PFSK-1 (cell line): ENCODE results near the gene DLG3.

Experiments
- FOXP2 ChIP-seq: optimal IDR thresholded peaks from 2 replicates; pipeline ENCODE3; 2011; ENCODE audit warnings: borderline replicate concordance, control low read depth, inconsistent platforms; ENCODE audit not compliant: insufficient read depth; ENCODE audit errors: extremely low read length, extremely low read depth
- POLR2AphosphoS5 ChIP-seq: IDR thresholded peaks from 2 replicates; pipeline ENCODE4 v1.6.1; 2012; ENCODE audit warnings: low read depth, mild to moderate bottlenecking, control low read depth, low read length, moderate library complexity
- REST ChIP-seq, 2 experiments: IDR thresholded peaks; 2 replicates each; pipeline versions ENCODE4 v1.6.1 to v1.8.0; 2011 to 2012; ENCODE audit warnings: low read depth in 2 of 2, low read length in 2 of 2, control low read depth in 1 of 2, inconsistent platforms in 1 of 2, mild to moderate bottlenecking in 1 of 2, moderate library complexity in 1 of 2; ENCODE audit not compliant: insufficient read depth in 1 of 2
- SIN3A ChIP-seq: IDR thresholded peaks from 2 replicates; pipeline ENCODE4 v1.6.1; 2012; ENCODE audit warnings: mild to moderate bottlenecking, low read length, moderate library complexity, borderline replicate concordance; ENCODE audit not compliant: insufficient read depth

- TF ChIP-seq POLR2AphosphoS5 = no peak
- no peak for TF ChIP-seq SIN3A
- TF ChIP-seq FOXP2 = no peak
- no peak for TF ChIP-seq REST (IDR thresholded peaks at IDR 0.05; ENCODE audit: insufficient read depth in 1 of 2, low read depth in 2 of 2, low read length in 2 of 2)
Measured at GRCh38 chrX:70444326-70444945, at the start of gene DLG3.
